DOHH2 (cell line): ENCODE results near the gene FBXL5.

ENCODE experiments used
- H3F3A ChIP-seq: fragments of 200-600 bp; sonication (generic), shearing (Covaris generic); 2 replicates; pipeline ENCODE4 v1.6.0; 2016; ENCODE audit warnings: antibody characterized with exemption, mild to moderate bottlenecking; ENCODE audit not compliant: control insufficient read depth, insufficient read depth
- H3K27ac ChIP-seq: fragments of 200-600 bp; sonication (generic); 2 replicates; pipeline ENCODE4 v1.5.1; 2014; ENCODE audit warnings: low read depth, mild to moderate bottlenecking, low read length, moderate library complexity
- H3K27me3 ChIP-seq: fragments of 200-600 bp; sonication (generic); 2 replicates; pipeline ENCODE4 v1.6.1; 2014; ENCODE audit warnings: mild to moderate bottlenecking, low read length, mixed read lengths; ENCODE audit not compliant: control insufficient read depth
- H3K36me3 ChIP-seq: fragments of 200-600 bp; sonication (generic); 2 replicates; pipeline ENCODE4 v1.6.1; 2014; ENCODE audit warnings: mild to moderate bottlenecking, low read length, moderate library complexity, mixed read lengths; ENCODE audit not compliant: control insufficient read depth
- H3K4me1 ChIP-seq: fragments of 200-600 bp; sonication (generic); 2 replicates; pipeline ENCODE4 v1.6.1; 2014; ENCODE audit warnings: mild to moderate bottlenecking, low read length, mixed read lengths; ENCODE audit not compliant: control insufficient read depth
- H3K4me2 ChIP-seq: fragments of 200-600 bp; sonication (generic); 2 replicates; pipeline ENCODE4 v1.6.0; 2014; ENCODE audit warnings: mild to moderate bottlenecking, low read length, moderate library complexity
- H3K4me3 ChIP-seq: fragments of 200-600 bp; sonication (generic); 2 replicates; pipeline ENCODE4 v1.5.1; 2014; ENCODE audit warnings: mild to moderate bottlenecking, low read length, mixed read lengths
- H3K79me2 ChIP-seq: fragments of 200-600 bp; sonication (generic); 2 replicates; pipeline ENCODE4 v1.6.1; 2014; ENCODE audit warnings: mild to moderate bottlenecking, low read length, mixed read lengths; ENCODE audit not compliant: control insufficient read depth
- H3K9me2 ChIP-seq: fragments of 200-600 bp; sonication (generic); replicated peaks from 2 replicates; pipeline ENCODE4 v1.6.1; 2014; ENCODE audit warnings: mild to moderate bottlenecking, low read length, mixed read lengths; ENCODE audit not compliant: control insufficient read depth
- H3K9me3 ChIP-seq: fragments of 200-600 bp; sonication (generic); 2 replicates; pipeline ENCODE4 v1.6.1; 2014; ENCODE audit warnings: antibody characterized with exemption, low read length, mixed read lengths; ENCODE audit not compliant: control insufficient read depth, insufficient read depth
- H4K20me1 ChIP-seq: fragments of 200-600 bp; sonication (generic); 2 replicates; pipeline ENCODE4 v1.6.0; 2014; ENCODE audit warnings: low read depth, mild to moderate bottlenecking, antibody characterized with exemption, low read length, moderate library complexity; ENCODE audit not compliant: control insufficient read depth, insufficient read depth
- CTCF ChIP-seq: fragments of 200-600 bp; sonication (generic); IDR thresholded peaks from one replicate; pipeline ENCODE4 v1.5.1; 2014; ENCODE audit warnings: antibody characterized with exemption, mild to moderate bottlenecking, low read depth, low read length; ENCODE audit not compliant: poor library complexity, severe bottlenecking
- EZH2phosphoT487 ChIP-seq: fragments of 200-600 bp; sonication (generic); IDR thresholded peaks from 2 replicates; pipeline ENCODE4 v1.6.1; 2017; ENCODE audit warnings: borderline replicate concordance, mild to moderate bottlenecking, antibody characterized with exemption, low read length, moderate library complexity, mixed read lengths

Gene FBXL5

GRCh38 chr4:15665753-15666365 lies 10.7 kb upstream of the FBXL5 start:
- TF ChIP-seq EZH2phosphoT487 (no peak), CTCF (no peak)
- no peak overlapping the region for H3K4me3 ChIP-seq
- no peak overlapping the region for H3K4me2 ChIP-seq
- H3K27me3 ChIP-seq: no peaks in the 10 kb centered on the region
- H3K9me3 ChIP-seq: no peaks in the 10 kb centered on the region
- H3K27ac ChIP-seq: no peak overlapping the region
- peaks cover 43% of the 10 kb centered on the region for H3K4me1 ChIP-seq
- peaks cover 54% of the 10 kb centered on the region for H3K36me3 ChIP-seq
- no peaks in the 10 kb centered on the region for H4K20me1 ChIP-seq
- H3F3A ChIP-seq: 0 out of 2 replicates have a peak, but pooled peaks cover 10% of the 10 kb centered on the region
- H3K79me2 ChIP-seq: peaks cover 34% of the 10 kb centered on the region
- no peaks in the 10 kb centered on the region for H3K9me2 ChIP-seq

GRCh38 chr4:15659768-15660570 lies 4.8 kb upstream of the FBXL5 start:
- no peak overlapping the region for H3K4me3 ChIP-seq
- H3K27ac ChIP-seq: no peak overlapping the region
- no peak overlapping the region for H3K4me2 ChIP-seq
- no peaks in the 10 kb centered on the region for H3K9me3 ChIP-seq
- no peaks in the 10 kb centered on the region for H4K20me1 ChIP-seq
- H3K9me2 ChIP-seq: no peaks in the 10 kb centered on the region
- peaks cover 22% of the 10 kb centered on the region for H3K36me3 ChIP-seq
- H3F3A ChIP-seq: peaks cover 38% of the 10 kb centered on the region
- TF ChIP-seq EZH2phosphoT487 (no peak), CTCF (no peak)
- no peaks in the 10 kb centered on the region for H3K27me3 ChIP-seq
- H3K79me2 ChIP-seq: peaks cover 5% of the 10 kb centered on the region
- peaks cover 31% of the 10 kb centered on the region for H3K4me1 ChIP-seq

- H3K27ac ChIP-seq: no peak overlapping the region
- H3K36me3 ChIP-seq: peaks cover 27% of the 10 kb centered on the region
- H3K4me2 ChIP-seq: no peak overlapping the region
- H3K9me2 ChIP-seq: no peaks in the 10 kb centered on the region
- H4K20me1 ChIP-seq: peaks cover 5% of the 10 kb centered on the region
- peaks cover 28% of the 10 kb centered on the region for H3K4me1 ChIP-seq
- no peaks in the 10 kb centered on the region for H3K27me3 ChIP-seq
- no peak for TF ChIP-seq CTCF
- TF ChIP-seq EZH2phosphoT487: no peak
- H3F3A ChIP-seq: peaks cover 38% of the 10 kb centered on the region
- peaks cover 14% of the 10 kb centered on the region for H3K79me2 ChIP-seq
- no peak overlapping the region for H3K4me3 ChIP-seq
- H3K9me3 ChIP-seq: no peaks in the 10 kb centered on the region
These were observed 3.6 kb upstream of the FBXL5 start for GRCh38 chr4:15658781-15659180.
